Endothelial cell of umbilical vein (primary cell): ENCODE data around the gene CHCHD3. TPM values are rescaled to one million over a fixed set of nuclear protein-coding genes. Genes with fewer than 3 reads are reported as not detected.

Source experiments
- BruUV-seq: library from RNA; stranded (reverse); fragments of 400-500 nt; replicated peaks from 2 replicates; lab custom pipeline; 2021; lab: Mats Ljungman, UMichigan
- CTCF ChIA-PET: fragments of 300-600, 350-600 bp; sonication (Branson Sonifier 250); formaldehyde crosslinking; loops from one replicate; lab custom pipeline; 2021; ENCODE audit warnings: antibody characterized with exemption, inconsistent platforms; lab: Charles Lee
- POLR2A ChIA-PET: fragments of 300-600, 350-600 bp; sonication (Branson Sonifier 250); formaldehyde crosslinking; loops from one replicate; lab custom pipeline; 2021; ENCODE audit warnings: antibody characterized with exemption, inconsistent platforms; lab: Charles Lee
- DNase-seq: peaks from one replicate; pipeline ENCODE4 v3.0.0-alpha.2; 2011; ENCODE audit warnings: low read depth, low spot score
- FAIRE-seq: peaks from 2 replicates; lab custom pipeline; 2011; peaks lifted over from hg19 to GRCh38; lab: Jason Lieb, UNC
- H2AFZ ChIP-seq: 2 replicates; pipeline ENCODE4 v1.6.0; 2012; ENCODE audit warnings: low read depth, low read length, control low read depth, inconsistent platforms
- H3K27ac ChIP-seq: 2 replicates; pipeline ENCODE4 v1.5.1; 2011; ENCODE audit warnings: low read depth, mild to moderate bottlenecking, control low read depth, low read length, moderate library complexity; ENCODE audit not compliant: insufficient read depth
- H3K27me3 ChIP-seq, 2 experiments: 2 replicates each; pipeline versions ENCODE4 v1.6.0 to v1.6.1; 2011; ENCODE audit warnings: low read length in 2 of 2, mixed read lengths in 1 of 2; ENCODE audit not compliant: control insufficient read depth in 2 of 2, insufficient read depth in 2 of 2
- H3K36me3 ChIP-seq, 2 experiments: 2 replicates in 1 of 2; 3 replicates in 1 of 2; pipeline ENCODE4 v1.5.1; 2011; ENCODE audit warnings: low read length in 2 of 2, mild to moderate bottlenecking in 1 of 2, moderate library complexity in 1 of 2; ENCODE audit not compliant: control insufficient read depth in 2 of 2, insufficient read depth in 2 of 2; ENCODE audit errors: extremely low read depth in 1 of 2
- H3K4me1 ChIP-seq: 3 replicates; pipeline ENCODE4 v1.5.1; 2011; ENCODE audit warnings: mild to moderate bottlenecking, low read length; ENCODE audit not compliant: control insufficient read depth, insufficient read depth; ENCODE audit errors: extremely low read depth
- H3K4me2 ChIP-seq: 2 replicates; pipeline ENCODE4 v1.6.1; 2011; ENCODE audit warnings: low read length, control low read depth, mixed read lengths; ENCODE audit not compliant: insufficient read depth
- H3K4me3 ChIP-seq, 3 experiments: fragments of 200-600 bp in 1 of 3; sonication (generic), shearing (Covaris generic) in 1 of 3; replicated peaks in 1 of 3; 2 replicates each; pipeline ENCODE4 v1.5.1; 2011 to 2016; ENCODE audit warnings: control low read depth in 3 of 3, low read length in 3 of 3, mild to moderate bottlenecking in 2 of 3, inconsistent platforms in 1 of 3, low read depth in 1 of 3, moderate library complexity in 1 of 3; ENCODE audit not compliant: insufficient read depth in 1 of 3
- H3K79me2 ChIP-seq: 2 replicates; pipeline ENCODE4 v1.6.0; 2012; ENCODE audit warnings: low read length, inconsistent platforms; ENCODE audit not compliant: control insufficient read depth, insufficient read depth
- H3K9ac ChIP-seq: replicated peaks from 2 replicates; pipeline ENCODE3; 2011; ENCODE audit warnings: low read length, control low read depth; ENCODE audit not compliant: insufficient read depth; ENCODE audit errors: extremely low read depth
- H3K9me1 ChIP-seq: replicated peaks from 3 replicates; pipeline ENCODE4 v1.6.0; 2011; ENCODE audit warnings: mild to moderate bottlenecking, low read length; ENCODE audit not compliant: control insufficient read depth, insufficient read depth; ENCODE audit errors: extremely low read depth
- H3K9me3 ChIP-seq: replicated peaks from 2 replicates; pipeline ENCODE4 v1.5.1; 2012; ENCODE audit warnings: low read length, inconsistent platforms; ENCODE audit not compliant: control insufficient read depth, insufficient read depth
- H4K20me1 ChIP-seq: replicated peaks from 2 replicates; pipeline ENCODE3; 2011; ENCODE audit warnings: mild to moderate bottlenecking, low read length; ENCODE audit not compliant: control insufficient read depth, insufficient read depth; ENCODE audit errors: extremely low read depth
- CTCF ChIP-seq, 2 donors: IDR thresholded peaks; 1 replicate in 1 of 2; 2 replicates in 1 of 2; pipeline ENCODE4 v1.5.1; 2011; ENCODE audit warnings: low read length in 2 of 2, mild to moderate bottlenecking in 2 of 2, moderate library complexity in 2 of 2, control low read depth in 1 of 2, inconsistent platforms in 1 of 2, low read depth in 1 of 2; ENCODE audit not compliant: insufficient read depth in 1 of 2; ENCODE audit errors: extremely low read depth in 1 of 2
- EZH2 ChIP-seq: IDR thresholded peaks from 2 replicates; pipeline ENCODE4 v1.6.1; 2012; ENCODE audit warnings: borderline replicate concordance, low read depth, mild to moderate bottlenecking, moderate library complexity, low read length, inconsistent platforms; ENCODE audit not compliant: severe bottlenecking
- GATA2 ChIP-seq: IDR thresholded peaks from 2 replicates; pipeline ENCODE4 v1.7.0; 2011; ENCODE audit warnings: low read depth, mild to moderate bottlenecking, moderate library complexity, mixed read lengths, low read length; ENCODE audit not compliant: insufficient read length, insufficient read depth
- MYC ChIP-seq: IDR thresholded peaks from one replicate; pipeline ENCODE4 v1.6.1; 2011; ENCODE audit warnings: mild to moderate bottlenecking, low read depth, low read length
- POLR2AphosphoS5 ChIP-seq: IDR thresholded peaks from 2 replicates; pipeline ENCODE4 v1.6.1; 2012; ENCODE audit warnings: low read depth, mild to moderate bottlenecking, control low read depth, low read length, moderate library complexity; ENCODE audit not compliant: insufficient read depth
- dilution Hi-C: fragments of 300-500 bp; cut with MboI; formaldehyde crosslinking; loops from one replicate; pipeline ENCODE4 v1.15.0; 2019; ENCODE audit warnings: low sequenced_read_pairs; ENCODE audit not compliant: extremely low pct_ligation_motif_present
- intact Hi-C: fragments of 100-400 bp; cut with micrococcal nuclease; formaldehyde crosslinking; loops from one replicate; pipeline ENCODE4 v1.10.0; 2022
- polyA plus RNA-seq, 4 experiments: library from polyadenylated mRNA; depleted of rRNA in 3 of 4; stranded (reverse) in 3 of 4; unstranded in 1 of 4; fragments of >200 nt; gene quantifications; 2 replicates each; pipeline versions ENCODE4 v1.2.1 to v1.2.3, GENCODE V29; 2011 to 2012; ENCODE audit warnings: missing spikeins in 1 of 4
- total RNA-seq: library from RNA; stranded (reverse); gene quantifications from 2 replicates; pipeline ENCODE4 v1.2.3, GENCODE V29; 2021
- TF ChIP-seq, protein P1 (sequence below): IDR thresholded peaks from 2 replicates; pipeline ENCODE4 v1.6.1; 2011; ENCODE audit not compliant: insufficient read depth, insufficient read length

CHCHD3 gene
- total and polyA plus RNA-seq, 2 donors (not counting 3 experiments of a cell fraction or from before 2014, with no cell fraction given): 22.0 to 63.7 TPM

DNA sequence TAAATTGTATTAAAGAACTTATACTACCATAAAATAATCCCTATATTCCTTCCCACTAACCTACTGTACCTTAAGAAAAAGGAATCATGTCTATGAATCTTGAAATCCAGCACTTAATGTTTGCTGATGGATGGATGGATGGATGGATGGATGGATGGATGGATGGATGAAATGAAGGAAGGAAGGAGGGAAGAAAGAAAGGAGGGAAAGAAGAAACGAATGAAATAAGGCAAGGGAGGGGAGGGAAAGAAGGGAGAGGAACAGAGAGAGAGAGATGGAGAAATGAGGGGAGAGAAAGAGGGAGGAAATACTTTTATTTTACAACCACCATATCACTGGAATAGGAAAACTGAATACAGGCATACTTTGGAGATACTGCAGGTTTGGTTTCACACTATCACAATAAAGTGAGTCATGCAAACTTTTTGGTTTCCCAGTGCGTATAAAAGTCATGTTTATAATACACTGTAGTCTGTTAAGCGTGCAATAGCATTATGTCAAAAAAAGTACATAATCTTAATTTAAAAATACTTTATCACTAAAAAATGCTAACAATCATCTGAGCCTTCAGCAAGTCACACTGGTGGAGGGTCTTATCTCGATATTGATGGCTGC is 219.8 kb downstream of the CHCHD3 start:
- no TSS peak for BruUV-seq
- FAIRE-seq (no peak), DNase-seq (no peak)
- TF ChIP-seq GATA2: no peak
- TF ChIP-seq CTCF (IDR thresholded peaks at IDR 0.05; ENCODE audit: extremely low read depth in 1 of 2, insufficient read depth in 1 of 2, low read depth in 1 of 2, low read length in 2 of 2): no peak
- TF ChIP-seq, protein P1, sequence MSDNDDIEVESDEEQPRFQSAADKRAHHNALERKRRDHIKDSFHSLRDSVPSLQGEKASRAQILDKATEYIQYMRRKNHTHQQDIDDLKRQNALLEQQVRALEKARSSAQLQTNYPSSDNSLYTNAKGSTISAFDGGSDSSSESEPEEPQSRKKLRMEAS: no peak
- TF ChIP-seq POLR2AphosphoS5: no peak
- TF ChIP-seq EZH2: no peak
- no peak for TF ChIP-seq MYC
- CTCF ChIA-PET: no interaction called here
- H3K27ac ChIP-seq: no peak overlapping the region
- H3K4me2 ChIP-seq: no peak overlapping the region
- H3K27me3 ChIP-seq: no peaks in the 10 kb centered on the region
- H3K36me3 ChIP-seq: no peaks in the 10 kb centered on the region
- dilution Hi-C loops (no loop called here), intact Hi-C loops (no loop called here)
- H3K79me2 ChIP-seq: no peaks in the 10 kb centered on the region
- no peaks in the 10 kb centered on the region for H3K9me3 ChIP-seq
- H2AFZ ChIP-seq: no peak overlapping the region
- no peaks in the 10 kb centered on the region for H3K9me1 ChIP-seq
- H4K20me1 ChIP-seq: no peaks in the 10 kb centered on the region
- no peak overlapping the region for H3K9ac ChIP-seq
- POLR2A ChIA-PET: no interaction called here
- no peak overlapping the region for H3K4me3 ChIP-seq
- H3K4me1 ChIP-seq: peaks cover 4% of the 10 kb centered on the region
